Femur (tissue), 1 donor: ENCODE results near the gene CTNNBL1.

Source experiments
- DNase-seq: peaks from one replicate; pipeline ENCODE4 v3.0.0-alpha.2; 2017

CTNNBL1 gene

DNA sequence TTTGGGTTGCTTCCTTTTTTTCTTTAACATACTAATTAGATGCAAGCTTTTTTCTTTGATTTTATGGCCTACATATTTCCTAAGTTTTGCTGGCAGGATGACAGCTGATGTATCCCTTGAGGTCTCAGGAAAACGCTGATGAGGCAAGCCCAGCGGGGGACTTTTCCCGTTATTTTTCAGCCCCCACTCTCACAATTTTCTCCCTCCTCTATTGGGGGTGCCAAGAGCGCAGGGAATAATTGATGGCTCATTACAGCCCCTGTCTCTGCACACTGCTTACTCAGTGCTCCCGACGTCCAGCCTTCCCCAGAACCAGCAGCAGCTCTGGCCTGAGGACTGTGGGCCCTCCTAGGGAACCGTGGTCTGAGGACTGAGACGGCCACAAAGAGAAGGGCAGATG, 170.5 kb downstream of the CTNNBL1 start:
- no peak for DNase-seq

- DNase-seq, result no peak
Measured at GRCh38 chr20:37866051-37866450, 172.2 kb downstream of the CTNNBL1 start.

- DNase-seq, result no peak
Measured at GRCh38 chr20:37867289-37868195, 173.7 kb downstream of the CTNNBL1 start.

DNA sequence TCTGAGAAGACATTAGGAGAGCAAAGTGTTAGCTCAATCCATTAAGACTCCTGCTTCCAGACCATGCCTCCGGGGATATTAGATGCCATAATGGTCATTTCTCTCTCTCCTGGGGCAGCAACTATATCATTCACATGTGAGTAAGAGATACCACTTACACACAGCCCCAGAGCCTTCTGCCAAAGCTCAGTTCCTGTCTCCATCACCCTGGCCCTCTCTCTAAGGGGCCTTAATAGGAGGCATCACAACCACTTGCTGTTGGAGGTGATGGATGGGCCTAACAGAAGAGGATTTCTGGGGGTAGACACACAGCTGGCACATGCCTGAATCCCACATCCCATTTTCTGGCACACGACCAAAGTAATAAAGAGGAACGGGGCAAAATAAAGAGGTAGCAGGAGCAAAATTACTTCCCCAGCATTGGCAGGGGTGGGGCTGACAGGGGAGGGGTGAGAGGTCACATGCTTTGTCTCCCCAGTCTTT, 175.1 kb downstream of the CTNNBL1 start:
- no peak for DNase-seq

GRCh38 chr20:37869334-37869861, 175.6 kb downstream of the CTNNBL1 start:
- DNase-seq, result no peak

DNA sequence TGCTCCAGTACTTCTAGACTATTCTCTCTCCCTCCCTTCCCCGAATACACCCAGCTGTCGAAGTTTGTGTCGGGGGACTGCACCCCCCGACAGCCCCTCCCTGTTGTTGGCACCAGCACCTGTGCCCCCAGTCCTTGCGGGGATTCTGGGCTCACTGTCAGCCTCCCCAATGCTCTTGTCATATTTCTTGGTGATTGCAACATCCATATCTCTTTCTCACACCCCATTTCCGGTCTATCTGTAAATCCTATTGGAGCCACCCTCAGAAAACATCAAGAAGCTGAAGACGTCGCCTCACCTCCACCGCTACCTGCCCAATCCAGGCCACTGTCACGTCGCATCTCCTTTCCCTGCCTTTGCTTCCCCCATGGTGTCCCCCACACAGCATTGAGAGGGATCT, 176.5 kb downstream of the CTNNBL1 start:
- no peak for DNase-seq

DNA sequence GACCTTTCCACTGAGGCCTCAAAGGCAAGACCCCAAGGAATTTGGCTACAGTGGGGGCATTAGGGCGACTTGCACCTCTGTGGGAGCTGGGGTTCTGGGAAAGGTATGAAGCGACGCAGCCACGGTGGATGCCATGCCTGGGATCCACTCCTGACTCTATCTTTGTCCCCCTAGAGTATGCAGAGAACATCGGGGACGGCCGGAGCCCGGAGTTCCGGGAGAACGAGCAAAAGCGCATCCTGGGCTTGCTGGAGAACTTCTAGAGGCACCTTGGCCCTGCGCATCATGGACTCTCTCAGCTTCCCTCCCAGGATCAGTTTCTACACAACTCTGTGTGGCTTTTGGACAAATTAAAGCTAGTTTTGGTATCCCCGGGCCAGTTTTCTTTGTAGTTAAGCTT, 177.9 kb downstream of the CTNNBL1 start:
- no peak for DNase-seq

GRCh38 chr20:37872161-37872560, 178.3 kb downstream of the CTNNBL1 start:
- DNase-seq, result no peak

DNA sequence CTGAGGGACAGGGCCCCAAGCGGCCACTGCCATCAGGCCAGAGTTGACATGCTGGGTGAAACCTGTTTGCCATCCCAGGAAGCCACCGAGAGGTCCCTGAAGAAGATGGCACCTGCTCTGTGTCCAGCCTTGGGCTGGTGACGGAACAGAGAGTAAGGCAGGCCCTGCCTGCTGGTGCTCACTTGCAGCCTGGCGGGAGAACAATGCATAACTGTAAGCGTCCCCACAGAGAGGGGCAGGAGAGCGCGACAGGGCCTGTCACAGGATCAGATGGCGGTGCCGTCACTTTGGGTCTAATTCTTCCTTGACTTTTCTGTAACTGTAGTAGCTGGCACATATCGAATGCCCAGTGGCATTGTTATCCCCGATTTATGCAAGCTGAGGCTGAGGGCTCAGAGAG, 180.1 kb downstream of the CTNNBL1 start:
- no peak for DNase-seq

GRCh38 chr20:37875460-37876175, 181.8 kb downstream of the CTNNBL1 start:
- DNase-seq, result no peak

GRCh38 chr20:37876863-37877262, 183.0 kb downstream of the CTNNBL1 start:
- DNase-seq, result no peak

DNA sequence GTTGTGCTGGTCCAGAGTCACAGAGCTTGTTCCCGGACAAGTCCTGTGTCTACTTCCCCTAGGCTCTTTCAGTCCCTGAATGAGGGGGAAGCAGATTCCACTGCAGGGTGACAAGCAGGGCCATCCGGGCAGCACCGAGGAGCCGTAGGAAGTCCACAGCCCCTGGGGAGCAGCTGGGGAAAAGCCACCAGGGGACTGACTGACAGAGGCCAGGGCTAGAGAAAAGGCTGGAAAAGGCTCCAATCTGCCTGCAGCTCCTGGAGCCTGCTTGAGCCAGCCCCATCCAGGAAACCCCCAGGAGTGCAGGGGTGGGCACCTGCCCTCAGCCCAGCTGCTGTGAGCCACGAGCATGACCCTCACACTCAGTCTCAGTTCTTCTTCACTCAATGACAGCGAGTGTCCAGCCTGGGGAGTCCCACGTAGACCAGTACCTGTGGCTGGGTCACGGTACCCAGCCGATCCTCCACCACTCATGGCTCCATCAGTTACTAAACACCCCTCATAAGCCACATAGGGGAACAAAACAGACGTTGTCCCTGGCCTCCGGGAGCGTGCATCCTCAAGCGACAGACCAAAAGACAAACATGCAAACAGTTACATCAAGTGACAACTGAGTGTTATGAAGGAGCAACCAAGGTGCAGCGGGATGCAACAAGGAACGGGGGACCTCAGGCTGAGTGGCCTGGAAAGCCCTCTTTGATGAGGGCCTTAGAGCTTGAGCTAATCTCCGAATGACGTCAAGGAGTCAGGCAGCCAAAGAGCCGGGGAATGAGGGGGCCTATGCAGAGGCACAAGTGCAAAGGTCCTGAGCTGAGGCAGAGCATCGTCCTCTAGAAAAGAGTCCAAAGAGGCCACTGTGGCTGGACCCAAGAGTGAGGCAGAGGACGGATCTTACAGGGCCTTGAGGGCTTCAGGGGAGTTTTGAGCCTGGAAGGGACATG, 184.3 kb downstream of the CTNNBL1 start:
- no peak for DNase-seq

GRCh38 chr20:37878835-37879599, 185.2 kb downstream of the CTNNBL1 start:
- DNase-seq, result no peak

DNA sequence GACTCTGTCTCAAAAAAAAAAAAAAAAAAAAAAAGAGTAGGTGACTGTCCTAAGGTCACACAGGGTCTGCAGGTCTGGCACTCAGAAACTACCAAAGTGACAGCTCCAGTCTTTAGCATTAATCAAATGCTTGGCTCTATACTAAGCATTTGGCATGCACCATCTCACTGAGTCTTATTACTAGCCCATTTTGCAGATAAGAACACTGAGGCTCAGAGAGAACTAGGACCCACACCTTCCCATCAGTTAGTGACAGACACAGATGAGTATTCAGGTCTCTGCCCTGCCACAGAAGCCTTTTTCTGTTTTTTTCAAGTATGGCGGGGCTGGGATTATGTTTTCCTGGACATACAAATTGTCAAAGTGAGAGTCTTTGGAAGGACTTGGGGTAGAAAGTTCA, 186.0 kb downstream of the CTNNBL1 start:
- no peak for DNase-seq

DNA sequence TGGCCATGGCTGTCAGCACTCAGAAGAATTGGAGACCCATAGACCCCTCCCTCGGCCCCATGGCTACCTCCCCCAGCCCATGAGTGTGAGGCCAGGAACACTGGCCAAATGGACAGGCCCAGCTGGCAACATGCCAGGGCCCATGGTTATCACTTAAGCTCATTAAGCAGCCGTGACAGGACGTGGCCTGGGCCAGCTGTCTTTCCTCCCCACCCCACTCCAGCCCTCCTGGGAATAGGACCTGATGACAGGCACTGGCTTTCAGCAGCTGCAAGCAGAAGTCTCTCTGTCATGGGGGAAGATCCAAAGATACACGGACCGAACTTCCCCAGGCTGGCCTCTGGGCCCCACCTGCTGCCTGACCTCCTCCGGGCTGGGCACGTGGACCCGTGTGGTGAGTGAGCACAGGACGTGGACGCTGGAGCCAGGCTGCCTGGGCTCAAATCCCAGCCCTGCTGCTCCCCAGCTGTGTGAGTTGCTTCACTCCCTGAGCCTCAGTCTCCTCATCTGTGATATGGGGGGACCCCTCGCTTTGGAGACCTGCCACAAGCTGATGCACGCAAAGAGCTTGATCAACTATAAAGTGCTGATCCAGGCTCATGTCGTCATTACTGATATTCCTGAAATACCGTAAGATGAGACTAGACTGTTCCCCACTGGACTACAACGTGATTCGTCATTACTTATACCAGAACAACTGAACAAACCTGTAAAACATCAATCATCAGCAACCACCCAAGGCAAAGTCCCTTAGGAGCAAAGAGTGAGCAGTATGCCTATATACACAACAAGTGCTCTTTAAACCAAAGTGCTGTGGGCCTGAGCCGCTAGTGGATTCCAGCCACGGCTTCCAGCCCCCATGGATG, 187.1 kb downstream of the CTNNBL1 start:
- DNase-seq, result peak; percentile 81

DNA sequence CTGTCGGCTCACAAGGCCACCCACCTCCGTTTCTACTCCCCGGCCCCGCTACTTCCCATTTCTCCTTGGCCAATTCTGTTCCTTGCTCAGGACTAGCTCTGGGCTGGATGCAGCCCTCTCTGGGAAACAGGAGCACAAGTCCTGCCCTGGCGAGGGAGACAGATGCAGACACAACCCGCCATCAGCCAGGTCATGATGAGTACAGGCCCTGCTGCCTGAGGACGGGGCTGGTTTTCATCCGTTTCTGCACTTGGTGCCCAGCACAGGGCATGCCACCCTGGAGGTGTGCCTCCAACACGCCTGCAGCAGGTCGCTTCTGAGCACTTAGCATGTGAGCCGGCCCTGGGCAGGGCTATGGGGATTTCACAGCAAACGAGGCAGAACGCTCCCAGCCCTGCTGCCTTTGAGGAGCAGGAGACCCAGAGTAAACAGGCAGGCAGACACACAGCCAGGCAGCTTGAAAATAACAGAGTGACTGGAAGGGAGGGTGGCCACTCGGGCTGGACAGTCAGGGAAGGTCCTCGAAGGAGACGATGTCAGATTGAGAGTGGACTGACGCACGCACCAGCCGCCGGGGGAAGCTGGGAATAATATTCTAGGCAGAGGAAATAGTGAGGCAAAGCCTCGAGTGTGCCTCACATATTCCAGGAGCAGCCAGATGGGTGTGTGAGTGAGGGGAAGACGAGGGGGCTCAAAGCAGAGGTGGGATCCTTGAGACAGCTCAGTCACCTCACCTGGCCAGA, 187.9 kb downstream of the CTNNBL1 start:
- no peak for DNase-seq

DNA sequence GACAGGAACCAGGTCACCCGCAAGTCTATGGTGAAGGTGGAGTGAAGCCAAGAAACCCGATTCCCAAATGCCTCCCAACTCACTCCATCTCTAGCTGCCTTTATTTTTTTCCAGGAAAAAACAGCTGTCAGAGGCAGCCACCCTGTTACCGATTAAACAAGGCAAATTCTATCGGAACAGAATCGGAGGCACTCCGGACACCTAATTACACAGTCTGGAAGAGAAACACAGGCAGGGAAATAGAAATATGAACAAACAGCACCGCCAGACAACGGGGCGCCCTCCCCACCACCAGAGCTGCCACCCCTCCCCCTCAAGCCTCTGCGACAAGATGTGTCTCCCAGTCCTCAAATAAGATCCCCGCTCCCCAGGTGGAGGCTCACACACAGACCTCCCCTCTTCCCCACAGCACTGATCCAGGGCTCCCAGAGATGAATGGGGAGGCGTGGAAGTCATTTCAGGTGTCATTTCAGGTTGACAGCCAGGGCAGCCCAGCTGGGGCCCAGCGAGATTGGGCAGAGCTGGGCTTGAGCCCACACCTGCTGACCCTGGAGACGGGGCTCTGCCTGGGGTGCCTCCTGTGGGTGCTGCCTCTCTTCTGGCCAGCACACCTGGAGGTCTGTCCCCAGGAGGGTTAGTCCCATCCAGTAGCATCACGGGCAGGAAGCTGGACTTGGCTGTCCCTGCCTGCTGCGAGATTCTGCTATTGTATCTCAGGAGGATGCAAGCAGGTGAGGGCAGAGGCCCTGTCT, 189.3 kb downstream of the CTNNBL1 start:
- DNase-seq, result no peak

GRCh38 chr20:37885042-37885441, 191.2 kb downstream of the CTNNBL1 start:
- no peak for DNase-seq
